OCI-LY7 (cell line): ENCODE results near the gene TCTN1.
"Not testable (repeated sequence)": the region's sequence is repeated elsewhere in the genome, so short reads cannot be mapped to it uniquely, and the experiment has no call there.

Source experiments
- EZH2phosphoT487 ChIP-seq: fragments of 200-600 bp; sonication (generic); IDR thresholded peaks from 2 replicates; pipeline ENCODE4 v1.6.1; 2018; ENCODE audit warnings: low read depth, borderline replicate concordance, mild to moderate bottlenecking, mixed run types, antibody characterized with exemption, low read length, moderate library complexity, mixed read lengths
- TF ChIP-seq, protein P1 (sequence below): fragments of 200-600 bp; sonication (generic); conservative IDR thresholded peaks from 2 replicates; pipeline ENCODE4 v1.5.1; 2014; ENCODE audit warnings: mild to moderate bottlenecking, antibody characterized with exemption, low read length, moderate library complexity, mixed read lengths

DNA sequence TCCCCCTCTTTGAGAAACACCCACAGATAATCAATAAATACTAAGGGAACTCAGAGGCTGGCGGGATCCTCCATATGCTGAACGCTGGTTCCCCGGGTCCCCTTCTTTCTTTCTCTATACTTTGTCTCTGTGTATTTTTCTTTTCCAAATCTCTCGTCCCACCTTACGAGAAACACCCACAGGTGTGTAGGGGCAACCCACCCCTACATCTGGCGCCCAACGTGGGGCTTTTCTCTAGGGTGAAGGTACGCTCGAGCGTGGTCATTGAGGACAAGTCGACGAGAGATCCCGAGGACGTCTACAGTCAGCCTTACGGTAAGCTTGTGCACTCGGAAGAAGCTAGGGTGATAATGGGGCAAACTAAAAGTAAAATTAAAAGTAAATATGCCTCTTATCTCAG is 43.1 kb upstream of the TCTN1 start:
- not testable (repeated sequence) for TF ChIP-seq EZH2phosphoT487
- TF ChIP-seq, protein P1, sequence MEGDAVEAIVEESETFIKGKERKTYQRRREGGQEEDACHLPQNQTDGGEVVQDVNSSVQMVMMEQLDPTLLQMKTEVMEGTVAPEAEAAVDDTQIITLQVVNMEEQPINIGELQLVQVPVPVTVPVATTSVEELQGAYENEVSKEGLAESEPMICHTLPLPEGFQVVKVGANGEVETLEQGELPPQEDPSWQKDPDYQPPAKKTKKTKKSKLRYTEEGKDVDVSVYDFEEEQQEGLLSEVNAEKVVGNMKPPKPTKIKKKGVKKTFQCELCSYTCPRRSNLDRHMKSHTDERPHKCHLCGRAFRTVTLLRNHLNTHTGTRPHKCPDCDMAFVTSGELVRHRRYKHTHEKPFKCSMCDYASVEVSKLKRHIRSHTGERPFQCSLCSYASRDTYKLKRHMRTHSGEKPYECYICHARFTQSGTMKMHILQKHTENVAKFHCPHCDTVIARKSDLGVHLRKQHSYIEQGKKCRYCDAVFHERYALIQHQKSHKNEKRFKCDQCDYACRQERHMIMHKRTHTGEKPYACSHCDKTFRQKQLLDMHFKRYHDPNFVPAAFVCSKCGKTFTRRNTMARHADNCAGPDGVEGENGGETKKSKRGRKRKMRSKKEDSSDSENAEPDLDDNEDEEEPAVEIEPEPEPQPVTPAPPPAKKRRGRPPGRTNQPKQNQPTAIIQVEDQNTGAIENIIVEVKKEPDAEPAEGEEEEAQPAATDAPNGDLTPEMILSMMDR, result not testable (repeated sequence)
